ENCODE measurements around the gene HIP1. TPM values are rescaled to one million over a fixed set of nuclear protein-coding genes. Genes with fewer than 3 reads are reported as not detected.

HIP1 gene
- total and polyA plus RNA-seq, 2 of the 13 experiments (the other 11 are each of a cell fraction or from before 2014, with no cell fraction given) = 4.5 to 6.2 TPM

DNA sequence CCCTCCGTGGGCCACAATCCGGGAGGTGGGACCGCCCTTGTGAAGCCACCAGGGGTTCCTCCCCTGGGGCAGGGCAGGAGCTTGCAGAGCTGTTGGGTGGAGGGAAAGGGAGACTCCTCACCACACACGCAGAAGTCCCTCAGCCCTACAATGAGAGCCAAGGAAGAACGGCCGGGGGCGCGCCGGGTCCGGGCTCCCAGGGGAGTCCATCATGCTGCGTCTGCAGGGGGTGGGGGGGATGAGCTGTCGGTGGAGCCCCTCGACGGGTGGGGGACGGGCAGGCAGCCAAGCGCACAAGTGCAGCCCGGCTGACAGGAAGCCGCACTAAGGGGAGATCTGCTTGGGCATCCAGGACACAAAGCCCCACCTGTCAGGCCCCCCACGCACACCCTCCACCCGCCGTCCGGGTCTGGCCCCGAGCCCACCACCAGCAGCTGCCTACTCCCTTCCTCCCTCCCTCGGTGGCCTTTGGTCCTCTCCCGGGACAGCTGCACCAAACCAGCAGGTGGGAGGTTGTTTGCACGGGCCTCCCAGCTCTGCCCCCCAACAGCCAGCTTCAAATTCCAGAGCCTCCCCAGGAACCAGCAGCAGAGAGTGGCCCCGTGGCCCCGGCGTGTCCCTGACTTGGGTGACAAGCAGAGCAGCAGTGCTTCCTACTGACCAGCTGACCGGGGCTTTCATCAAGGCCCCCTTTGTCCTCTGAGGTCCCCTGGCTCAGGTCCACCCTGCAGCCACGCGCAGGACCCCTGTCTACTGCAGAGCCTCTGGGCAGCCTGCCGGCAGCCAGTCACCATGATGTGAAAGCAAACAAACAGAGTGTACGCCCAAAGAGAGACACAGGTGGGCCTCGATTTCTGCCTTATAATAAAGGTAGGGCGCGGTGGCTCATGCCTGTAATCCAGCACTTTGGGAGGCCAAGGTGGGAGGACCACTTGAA, 50.3 kb downstream of the HIP1 start (continued):
- TF ChIP-seq, protein P1, sequence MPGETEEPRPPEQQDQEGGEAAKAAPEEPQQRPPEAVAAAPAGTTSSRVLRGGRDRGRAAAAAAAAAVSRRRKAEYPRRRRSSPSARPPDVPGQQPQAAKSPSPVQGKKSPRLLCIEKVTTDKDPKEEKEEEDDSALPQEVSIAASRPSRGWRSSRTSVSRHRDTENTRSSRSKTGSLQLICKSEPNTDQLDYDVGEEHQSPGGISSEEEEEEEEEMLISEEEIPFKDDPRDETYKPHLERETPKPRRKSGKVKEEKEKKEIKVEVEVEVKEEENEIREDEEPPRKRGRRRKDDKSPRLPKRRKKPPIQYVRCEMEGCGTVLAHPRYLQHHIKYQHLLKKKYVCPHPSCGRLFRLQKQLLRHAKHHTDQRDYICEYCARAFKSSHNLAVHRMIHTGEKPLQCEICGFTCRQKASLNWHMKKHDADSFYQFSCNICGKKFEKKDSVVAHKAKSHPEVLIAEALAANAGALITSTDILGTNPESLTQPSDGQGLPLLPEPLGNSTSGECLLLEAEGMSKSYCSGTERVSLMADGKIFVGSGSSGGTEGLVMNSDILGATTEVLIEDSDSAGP (CRISPR knock-in tag; IDR thresholded peaks at IDR 0.05; ENCODE audit: borderline replicate concordance) = peak; percentile 84; the same call in 1 of the 2 replicates
- TF ChIP-seq WIZ (CRISPR knock-in tag; IDR thresholded peaks at IDR 0.05) (no peak), SP5 (CRISPR knock-in tag; IDR thresholded peaks at IDR 0.05; ENCODE audit: borderline replicate concordance, low read depth) (peak; percentile 77; the same call in 1 of the 2 replicates), ZNF772 (CRISPR knock-in tag; IDR thresholded peaks at IDR 0.05) (no peak; the same call in 1 of the 2 replicates), TCF12 (IDR thresholded peaks at IDR 0.05) (no peak), TCF12 (CRISPR knock-in tag; IDR thresholded peaks at IDR 0.05) (peak; percentile 93), ZMAT3 (CRISPR knock-in tag; conservative IDR thresholded peaks at IDR 0.05) (peak; percentile 59; the same call in 1 of the 2 replicates), ZZZ3 (CRISPR knock-in tag; IDR thresholded peaks at IDR 0.05; ENCODE audit: borderline replicate concordance) (no peak), MYNN (CRISPR knock-in tag; IDR thresholded peaks at IDR 0.05; ENCODE audit: low read depth) (no peak), TCF7L2 (IDR thresholded peaks at IDR 0.05; ENCODE audit: low read depth, low read length) (no peak), ARNTL (CRISPR knock-in tag; IDR thresholded peaks at IDR 0.05) (peak; percentile 86), HNF4A (CRISPR knock-in tag; IDR thresholded peaks at IDR 0.05) (peak; percentile 91), ZNF761 (CRISPR knock-in tag; conservative IDR thresholded peaks at IDR 0.05) (0 out of 2 replicates have a peak, but pooled peaks have one; percentile 70), FOXA1 (IDR thresholded peaks at IDR 0.05) (no peak), FOXA1 (CRISPR knock-in tag; IDR thresholded peaks at IDR 0.05) (peak; percentile 62; the same call in 1 of the 2 replicates), ZNF24 (IDR thresholded peaks at IDR 0.05) (no peak), HOXA9 (CRISPR knock-in tag; IDR thresholded peaks at IDR 0.05; ENCODE audit: borderline replicate concordance) (no peak)
- TF ChIP-seq, protein P2, sequence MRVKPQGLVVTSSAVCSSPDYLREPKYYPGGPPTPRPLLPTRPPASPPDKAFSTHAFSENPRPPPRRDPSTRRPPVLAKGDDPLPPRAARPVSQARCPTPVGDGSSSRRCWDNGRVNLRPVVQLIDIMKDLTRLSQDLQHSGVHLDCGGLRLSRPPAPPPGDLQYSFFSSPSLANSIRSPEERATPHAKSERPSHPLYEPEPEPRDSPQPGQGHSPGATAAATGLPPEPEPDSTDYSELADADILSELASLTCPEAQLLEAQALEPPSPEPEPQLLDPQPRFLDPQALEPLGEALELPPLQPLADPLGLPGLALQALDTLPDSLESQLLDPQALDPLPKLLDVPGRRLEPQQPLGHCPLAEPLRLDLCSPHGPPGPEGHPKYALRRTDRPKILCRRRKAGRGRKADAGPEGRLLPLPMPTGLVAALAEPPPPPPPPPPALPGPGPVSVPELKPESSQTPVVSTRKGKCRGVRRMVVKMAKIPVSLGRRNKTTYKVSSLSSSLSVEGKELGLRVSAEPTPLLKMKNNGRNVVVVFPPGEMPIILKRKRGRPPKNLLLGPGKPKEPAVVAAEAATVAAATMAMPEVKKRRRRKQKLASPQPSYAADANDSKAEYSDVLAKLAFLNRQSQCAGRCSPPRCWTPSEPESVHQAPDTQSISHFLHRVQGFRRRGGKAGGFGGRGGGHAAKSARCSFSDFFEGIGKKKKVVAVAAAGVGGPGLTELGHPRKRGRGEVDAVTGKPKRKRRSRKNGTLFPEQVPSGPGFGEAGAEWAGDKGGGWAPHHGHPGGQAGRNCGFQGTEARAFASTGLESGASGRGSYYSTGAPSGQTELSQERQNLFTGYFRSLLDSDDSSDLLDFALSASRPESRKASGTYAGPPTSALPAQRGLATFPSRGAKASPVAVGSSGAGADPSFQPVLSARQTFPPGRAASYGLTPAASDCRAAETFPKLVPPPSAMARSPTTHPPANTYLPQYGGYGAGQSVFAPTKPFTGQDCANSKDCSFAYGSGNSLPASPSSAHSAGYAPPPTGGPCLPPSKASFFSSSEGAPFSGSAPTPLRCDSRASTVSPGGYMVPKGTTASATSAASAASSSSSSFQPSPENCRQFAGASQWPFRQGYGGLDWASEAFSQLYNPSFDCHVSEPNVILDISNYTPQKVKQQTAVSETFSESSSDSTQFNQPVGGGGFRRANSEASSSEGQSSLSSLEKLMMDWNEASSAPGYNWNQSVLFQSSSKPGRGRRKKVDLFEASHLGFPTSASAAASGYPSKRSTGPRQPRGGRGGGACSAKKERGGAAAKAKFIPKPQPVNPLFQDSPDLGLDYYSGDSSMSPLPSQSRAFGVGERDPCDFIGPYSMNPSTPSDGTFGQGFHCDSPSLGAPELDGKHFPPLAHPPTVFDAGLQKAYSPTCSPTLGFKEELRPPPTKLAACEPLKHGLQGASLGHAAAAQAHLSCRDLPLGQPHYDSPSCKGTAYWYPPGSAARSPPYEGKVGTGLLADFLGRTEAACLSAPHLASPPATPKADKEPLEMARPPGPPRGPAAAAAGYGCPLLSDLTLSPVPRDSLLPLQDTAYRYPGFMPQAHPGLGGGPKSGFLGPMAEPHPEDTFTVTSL (CRISPR knock-in tag; IDR thresholded peaks at IDR 0.05; ENCODE audit: borderline replicate concordance) = 0 out of 2 replicates have a peak, but pooled peaks have one; percentile 13
- TF ChIP-seq, protein P3, sequence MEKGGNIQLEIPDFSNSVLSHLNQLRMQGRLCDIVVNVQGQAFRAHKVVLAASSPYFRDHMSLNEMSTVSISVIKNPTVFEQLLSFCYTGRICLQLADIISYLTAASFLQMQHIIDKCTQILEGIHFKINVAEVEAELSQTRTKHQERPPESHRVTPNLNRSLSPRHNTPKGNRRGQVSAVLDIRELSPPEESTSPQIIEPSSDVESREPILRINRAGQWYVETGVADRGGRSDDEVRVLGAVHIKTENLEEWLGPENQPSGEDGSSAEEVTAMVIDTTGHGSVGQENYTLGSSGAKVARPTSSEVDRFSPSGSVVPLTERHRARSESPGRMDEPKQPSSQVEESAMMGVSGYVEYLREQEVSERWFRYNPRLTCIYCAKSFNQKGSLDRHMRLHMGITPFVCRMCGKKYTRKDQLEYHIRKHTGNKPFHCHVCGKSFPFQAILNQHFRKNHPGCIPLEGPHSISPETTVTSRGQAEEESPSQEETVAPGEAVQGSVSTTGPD (CRISPR knock-in tag; IDR thresholded peaks at IDR 0.05) = peak; percentile 83; the same call in 1 of the 2 replicates

Measured in HepG2 (cell line).